GM12872 (cell line): ENCODE measurements around the gene BTD.

ENCODE experiments used
- CTCF ChIP-seq: IDR thresholded peaks from 3 replicates; pipeline ENCODE4 v1.5.1; 2011; ENCODE audit warnings: low read depth, mild to moderate bottlenecking, low read length, moderate library complexity; ENCODE audit not compliant: insufficient read depth

BTD gene

GRCh38 chr3:15606434-15606891 lies 4.9 kb downstream of the BTD start:
- no peak for TF ChIP-seq CTCF

GRCh38 chr3:15610082-15610759 lies 8.7 kb downstream of the BTD start:
- no peak for TF ChIP-seq CTCF

- TF ChIP-seq CTCF: no peak
Observed at GRCh38 chr3:15611018-15611417, 9.5 kb downstream of the BTD start.

- TF ChIP-seq CTCF: no peak
Observed at GRCh38 chr3:15612001-15612400, 10.5 kb downstream of the BTD start.

GRCh38 chr3:15614958-15615357 lies 13.4 kb downstream of the BTD start:
- TF ChIP-seq CTCF: no peak

- TF ChIP-seq CTCF: no peak
Observed at GRCh38 chr3:15616053-15616452, 14.5 kb downstream of the BTD start.

GRCh38 chr3:15623535-15624440 lies 22.2 kb downstream of the BTD start:
- no peak for TF ChIP-seq CTCF
